OCI-LY1 (cell line): ENCODE measurements around the gene NR6A1.

ENCODE experiments used
- CTCF ChIP-seq: fragments of 200-600 bp; sonication (generic), shearing (Covaris generic); IDR thresholded peaks from 2 replicates; pipeline ENCODE4 v1.5.1; 2017; ENCODE audit warnings: mild to moderate bottlenecking, antibody characterized with exemption, low read length, moderate library complexity, mixed read lengths
- EZH2 ChIP-seq: fragments of 200-600 bp; sonication (generic), shearing (Covaris generic); IDR thresholded peaks from 2 replicates; pipeline ENCODE4 v1.8.0; 2017; ENCODE audit warnings: borderline replicate concordance, mixed run types, mild to moderate bottlenecking, antibody characterized with exemption, low read length, moderate library complexity, mixed read lengths

GRCh38 chr9:124657516-124657915 lies 113.6 kb downstream of the NR6A1 start:
- TF ChIP-seq CTCF = no peak
- TF ChIP-seq EZH2 = no peak
